HG02610 (cell line): ENCODE data around the gene RBM33.
"Not testable (repeated sequence)": the region's sequence is repeated elsewhere in the genome, so short reads cannot be mapped to it uniquely, and the experiment has no call there.

ENCODE experiments used
- ATAC-seq: cut with Tn5 transposase; IDR thresholded peaks from one replicate; pipeline ENCODE4 v1.9.1; 2021; ENCODE audit warnings: mild to moderate bottlenecking, moderate library complexity; ENCODE audit not compliant: unreplicated experiment

RBM33 gene

GRCh38 chr7:155815332-155816191 is 171.1 kb downstream of the RBM33 start:
- ATAC-seq: peak; percentile 67

DNA sequence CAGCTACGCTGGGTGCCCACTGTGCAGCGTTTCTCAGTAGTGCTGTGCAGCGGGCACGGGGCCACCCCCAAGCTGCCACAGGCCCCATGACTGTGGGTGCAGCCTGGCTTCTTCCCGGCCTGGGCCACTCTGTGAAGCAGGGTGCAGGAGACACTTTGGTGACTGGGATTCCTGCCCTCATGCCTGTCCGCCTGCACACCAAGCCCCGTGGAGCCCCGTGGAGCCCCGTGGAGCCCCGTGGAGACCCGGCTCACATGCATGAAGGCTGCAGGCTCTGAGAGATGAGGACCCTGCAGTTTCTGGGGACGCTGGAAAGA is 171.7 kb downstream of the RBM33 start:
- no peak for ATAC-seq

DNA sequence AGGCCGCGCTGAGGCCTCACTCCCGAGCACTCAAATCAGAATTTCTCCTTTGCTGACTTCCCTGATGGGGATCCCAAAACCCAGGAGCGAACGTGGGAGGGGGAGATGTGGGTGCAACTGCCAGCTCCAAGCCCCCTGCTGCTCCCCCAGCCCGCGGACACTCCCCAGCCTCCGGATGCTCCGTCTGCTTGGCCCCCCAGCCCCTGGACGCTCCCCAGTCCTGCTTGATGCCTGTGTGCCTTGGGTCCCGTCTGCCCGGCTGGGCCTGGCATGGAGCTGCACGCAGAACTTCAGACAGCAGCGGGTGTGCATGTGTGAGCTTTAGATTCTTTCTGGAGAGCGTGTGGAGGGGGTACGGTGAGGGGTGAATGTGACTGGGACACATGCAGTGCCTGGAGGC is 172.5 kb downstream of the RBM33 start:
- no peak for ATAC-seq

- ATAC-seq: not testable (repeated sequence)
Measured at GRCh38 chr7:155817515-155817914, 173.1 kb downstream of the RBM33 start.

GRCh38 chr7:155818154-155818819 is 173.8 kb downstream of the RBM33 start:
- no peak for ATAC-seq

GRCh38 chr7:155818820-155819168 is 174.3 kb downstream of the RBM33 start:
- no peak for ATAC-seq

DNA sequence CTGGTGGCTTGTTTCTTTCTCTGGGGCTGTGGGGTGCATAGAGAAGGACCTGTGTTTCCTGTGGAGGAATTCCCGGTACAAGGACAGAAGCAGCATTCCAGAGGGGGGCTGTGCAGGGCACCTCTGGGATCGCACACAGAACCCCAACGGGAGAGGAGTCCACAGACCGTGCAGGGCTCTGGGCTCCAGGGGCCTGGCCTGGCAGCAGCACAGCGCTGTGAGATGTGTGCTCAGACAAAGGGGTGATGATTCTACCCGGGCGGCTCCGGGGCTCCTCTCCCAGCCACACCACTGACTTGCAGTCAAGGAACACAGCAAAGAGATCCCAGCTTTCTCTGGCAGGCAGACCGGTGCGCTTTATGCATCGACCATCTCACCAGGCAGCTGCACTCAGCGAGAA is 174.7 kb downstream of the RBM33 start:
- ATAC-seq: no peak

- no peak for ATAC-seq
Measured at GRCh38 chr7:155820246-155820645, 175.8 kb downstream of the RBM33 start.

DNA sequence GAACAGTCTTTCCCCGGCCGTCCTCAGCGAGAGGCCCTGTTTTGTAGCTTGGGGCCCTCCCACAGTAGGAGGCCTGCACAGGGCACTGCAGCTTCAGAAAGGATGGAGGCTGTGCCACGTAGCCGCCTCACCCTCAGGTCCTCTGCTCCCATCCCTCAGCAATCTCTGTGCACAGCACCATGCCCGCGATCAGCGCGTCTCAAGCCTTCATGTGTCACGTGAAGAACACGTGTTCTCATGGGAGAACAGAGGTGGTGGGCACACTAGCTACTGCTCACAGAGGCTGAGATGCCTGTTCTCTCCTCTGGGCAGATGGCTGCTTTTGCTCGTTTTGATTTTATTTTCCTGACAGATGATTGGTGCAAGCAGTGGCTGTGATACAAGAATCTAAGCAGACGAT is 176.3 kb downstream of the RBM33 start:
- ATAC-seq: no peak

DNA sequence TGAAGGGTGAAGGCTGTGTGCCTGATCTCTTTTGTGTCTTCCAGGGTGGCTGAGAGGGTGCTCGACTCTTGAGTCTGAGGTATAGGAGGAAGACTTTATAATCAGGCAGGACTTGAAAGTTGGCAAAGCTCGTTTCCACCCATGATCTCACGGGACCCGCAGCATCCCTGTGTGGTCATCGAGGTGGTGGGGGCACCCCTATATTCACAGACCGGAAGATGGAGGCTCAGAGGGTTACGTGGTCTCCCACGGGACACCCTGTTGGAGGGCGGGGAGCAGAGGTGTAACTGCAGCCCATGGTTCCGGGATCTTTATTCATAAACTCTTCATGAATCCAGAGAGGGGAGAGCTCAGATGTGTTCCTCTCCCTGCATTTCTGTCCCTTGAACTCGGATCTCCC is 177.4 kb downstream of the RBM33 start:
- ATAC-seq: no peak

GRCh38 chr7:155824227-155824886 is 179.9 kb downstream of the RBM33 start:
- ATAC-seq: no peak

GRCh38 chr7:155825336-155825735 is 180.9 kb downstream of the RBM33 start:
- no peak for ATAC-seq

- no peak for ATAC-seq
Measured at GRCh38 chr7:155829796-155830470, 185.5 kb downstream of the RBM33 start.
